ENCODE data around the gene TTI1. TPM values are rescaled to one million over a fixed set of nuclear protein-coding genes. Genes with fewer than 3 reads are reported as not detected.

Gene TTI1
- total and polyA plus RNA-seq, 2 donors (not counting 1 experiment from before 2014, with no cell fraction given), result 13.9 to 33.9 TPM

DNA sequence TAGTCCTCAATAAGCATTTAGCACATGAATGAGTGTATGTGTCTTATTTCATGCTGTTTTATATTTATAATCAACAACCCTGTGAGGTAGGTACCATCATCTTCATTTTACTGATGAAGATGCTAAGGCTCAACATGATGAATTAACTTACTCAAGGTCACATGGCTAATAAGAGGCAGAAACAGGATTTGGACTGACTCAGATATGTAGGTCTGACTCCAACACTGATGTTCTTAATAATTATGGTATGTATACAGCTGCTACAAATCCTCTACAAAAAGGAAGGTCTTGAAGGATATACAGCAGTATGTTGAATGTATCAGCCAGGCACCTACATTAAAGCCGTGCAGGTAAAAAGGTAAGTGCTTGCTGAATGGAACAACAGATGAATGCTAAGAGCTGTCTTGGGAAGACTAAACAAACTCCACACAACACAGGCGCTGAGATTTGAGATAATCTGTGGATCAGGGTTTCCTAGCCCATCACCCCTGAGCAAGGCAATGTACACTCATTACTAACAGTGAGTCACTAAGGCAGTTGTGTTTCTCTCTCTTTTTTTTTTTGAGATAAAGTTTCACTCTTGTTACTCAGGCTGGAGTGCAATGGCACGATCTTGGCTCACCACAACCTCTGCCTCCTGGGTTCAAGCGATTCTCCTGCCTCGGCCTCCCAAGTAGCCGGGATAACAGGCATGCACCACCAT lies 31.9 kb downstream of the TTI1 start:
- Histone ChIP-seq H3K27ac (ENCODE audit: low read length in 2 of 2) (no peak overlapping the region), H3K4me1 (ENCODE audit: control insufficient read depth in 2 of 2, insufficient read depth in 2 of 2, low read length in 2 of 2) (no peaks in the 10 kb centered on the region), H3K9me3 (ENCODE audit: control extremely low read depth in 1 of 3, control insufficient read depth in 2 of 3, insufficient read depth in 1 of 3, low read length in 2 of 3) (no peaks in the 10 kb centered on the region), H3K79me2 (ENCODE audit: control insufficient read depth, insufficient read depth, low read length) (no peaks in the 10 kb centered on the region), H3K27me3 (replicated peaks in 1 of 4; ENCODE audit: control extremely low read depth in 1 of 4, control insufficient read depth in 3 of 4, insufficient read depth in 4 of 4, low read length in 3 of 4) (no peaks in the 10 kb centered on the region), H2AFZ (ENCODE audit: insufficient read depth, low read depth, low read length, poor library complexity, severe bottlenecking) (no peak overlapping the region), H3K9ac (ENCODE audit: low read length) (no peak overlapping the region), H4K20me1 (ENCODE audit: control insufficient read depth, insufficient read depth, low read length, poor library complexity, severe bottlenecking) (no peaks in the 10 kb centered on the region), H3K36me3 (replicated peaks in 1 of 2; ENCODE audit: control extremely low read depth in 1 of 2, control insufficient read depth in 1 of 2, extremely low read depth in 1 of 2, insufficient read depth in 2 of 2, low read length in 1 of 2) (peaks cover 0 to 85% of the 10 kb centered on the region in 2 experiments), H3K4me3 (ENCODE audit: control extremely low read depth in 1 of 5, extremely low read depth in 1 of 5, insufficient read depth in 1 of 5, low read depth in 2 of 5, low read length in 4 of 5) (no peak overlapping the region), H3K4me2 (replicated peaks; ENCODE audit: low read depth, low read length, poor library complexity, severe bottlenecking) (no peak overlapping the region)
- Mint-ChIP-seq H3K4me1 (no peaks in the 10 kb centered on the region), H3K27ac (no peak overlapping the region), H3K9me3 (ENCODE audit: insufficient read depth) (no peaks in the 10 kb centered on the region), H3K27me3 (no peaks in the 10 kb centered on the region), H3K4me3 (no peak overlapping the region)
- POLR2A ChIA-PET, result no interaction called here
- no peak for DNase-seq
- 40% methylated on average over 1 of the region's 6 CpGs for WGBS (ENCODE audit: insufficient coverage)
- TF ChIP-seq CTCF (IDR thresholded peaks at IDR 0.05) (no peak), EZH2 (IDR thresholded peaks at IDR 0.05; ENCODE audit: borderline replicate concordance, insufficient read depth, low read depth, low read length, poor library complexity, severe bottlenecking) (no peak)
- CTCF ChIA-PET, result no interaction called here
- ATAC-seq (ENCODE audit: low read depth), result no peak
- intact Hi-C loops (cut with micrococcal nuclease), result no loop called here

GRCh38 chr20:38000293-38000692 lies 33.0 kb downstream of the TTI1 start:
- Mint-ChIP-seq H3K4me3 (no peak overlapping the region), H3K9me3 (ENCODE audit: insufficient read depth) (no peaks in the 10 kb centered on the region), H3K4me1 (no peaks in the 10 kb centered on the region), H3K27ac (no peak overlapping the region), H3K27me3 (no peaks in the 10 kb centered on the region)
- H3K27ac ChIP-seq (ENCODE audit: low read length in 2 of 2), result no peak overlapping the region
- H3K9me3 ChIP-seq (ENCODE audit: control extremely low read depth in 1 of 3, control insufficient read depth in 2 of 3, insufficient read depth in 1 of 3, low read length in 2 of 3), result no peaks in the 10 kb centered on the region
- no peak overlapping the region for H3K4me3 ChIP-seq (ENCODE audit: control extremely low read depth in 1 of 5, extremely low read depth in 1 of 5, insufficient read depth in 1 of 5, low read depth in 2 of 5, low read length in 4 of 5)
- 95% methylated on average over 13 of the region's 13 CpGs for WGBS (ENCODE audit: insufficient coverage)
- no peaks in the 10 kb centered on the region for H3K27me3 ChIP-seq (replicated peaks in 1 of 4; ENCODE audit: control extremely low read depth in 1 of 4, control insufficient read depth in 3 of 4, insufficient read depth in 4 of 4, low read length in 3 of 4)
- no peaks in the 10 kb centered on the region for H3K79me2 ChIP-seq (ENCODE audit: control insufficient read depth, insufficient read depth, low read length)
- H4K20me1 ChIP-seq (ENCODE audit: control insufficient read depth, insufficient read depth, low read length, poor library complexity, severe bottlenecking), result no peaks in the 10 kb centered on the region
- no peaks in the 10 kb centered on the region for H3K4me1 ChIP-seq (ENCODE audit: control insufficient read depth in 2 of 2, insufficient read depth in 2 of 2, low read length in 2 of 2)
- ATAC-seq (ENCODE audit: low read depth) (no peak), DNase-seq (no peak)
- peaks cover 1 to 89% of the 10 kb centered on the region in 2 experiments for H3K36me3 ChIP-seq (replicated peaks in 1 of 2; ENCODE audit: control extremely low read depth in 1 of 2, control insufficient read depth in 1 of 2, extremely low read depth in 1 of 2, insufficient read depth in 2 of 2, low read length in 1 of 2)
- POLR2A ChIA-PET, result no interaction called here
- no peak overlapping the region for H3K9ac ChIP-seq (ENCODE audit: low read length)
- H2AFZ ChIP-seq (ENCODE audit: insufficient read depth, low read depth, low read length, poor library complexity, severe bottlenecking), result no peak overlapping the region
- TF ChIP-seq CTCF (IDR thresholded peaks at IDR 0.05), result no peak
- H3K4me2 ChIP-seq (replicated peaks; ENCODE audit: low read depth, low read length, poor library complexity, severe bottlenecking), result no peak overlapping the region
- CTCF ChIA-PET, result no interaction called here
- intact Hi-C loops (cut with micrococcal nuclease), result no loop called here

Data from B cell (primary cell).